Choroid plexus epithelial cell (primary cell): Measurements from ENCODE around the gene CKAP5.
"Not testable (repeated sequence)": the region's sequence is repeated elsewhere in the genome, so short reads cannot be mapped to it uniquely, and the experiment has no call there.

Experiments
- DNase-seq: peaks from one replicate; pipeline ENCODE4 v3.0.0-alpha.2; 2010; ENCODE audit warnings: low read depth
- H3K4me3 ChIP-seq: 2 replicates; pipeline ENCODE4 v1.5.1; 2011; ENCODE audit warnings: low read depth, mild to moderate bottlenecking, control low read depth, low read length, moderate library complexity
- TF ChIP-seq, protein P1 (sequence below): conservative IDR thresholded peaks from 2 replicates; pipeline ENCODE4 v1.5.1; 2011; ENCODE audit warnings: low read depth, mild to moderate bottlenecking, control low read depth, inconsistent platforms, low read length, moderate library complexity

The CKAP5 gene

DNA sequence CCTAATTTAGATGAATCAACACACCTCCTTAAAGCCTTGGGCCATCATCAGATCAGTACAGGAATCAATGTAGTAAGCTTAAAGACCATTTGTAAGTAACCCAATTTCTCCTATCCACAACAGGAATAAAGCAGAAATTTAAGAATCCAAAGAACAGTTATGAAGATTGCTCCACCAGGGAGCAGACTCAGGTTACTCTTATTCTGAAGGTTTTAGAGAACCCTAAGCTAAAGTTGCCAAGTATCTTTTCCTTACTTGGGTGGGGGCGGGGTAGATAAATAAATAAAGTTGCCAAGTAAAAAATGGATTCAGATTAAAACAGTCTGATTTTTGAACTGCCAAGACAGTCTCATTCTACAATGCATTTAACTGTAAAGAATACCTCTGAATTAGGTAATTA, 18.1 kb downstream of the CKAP5 start:
- TF ChIP-seq, protein P1, sequence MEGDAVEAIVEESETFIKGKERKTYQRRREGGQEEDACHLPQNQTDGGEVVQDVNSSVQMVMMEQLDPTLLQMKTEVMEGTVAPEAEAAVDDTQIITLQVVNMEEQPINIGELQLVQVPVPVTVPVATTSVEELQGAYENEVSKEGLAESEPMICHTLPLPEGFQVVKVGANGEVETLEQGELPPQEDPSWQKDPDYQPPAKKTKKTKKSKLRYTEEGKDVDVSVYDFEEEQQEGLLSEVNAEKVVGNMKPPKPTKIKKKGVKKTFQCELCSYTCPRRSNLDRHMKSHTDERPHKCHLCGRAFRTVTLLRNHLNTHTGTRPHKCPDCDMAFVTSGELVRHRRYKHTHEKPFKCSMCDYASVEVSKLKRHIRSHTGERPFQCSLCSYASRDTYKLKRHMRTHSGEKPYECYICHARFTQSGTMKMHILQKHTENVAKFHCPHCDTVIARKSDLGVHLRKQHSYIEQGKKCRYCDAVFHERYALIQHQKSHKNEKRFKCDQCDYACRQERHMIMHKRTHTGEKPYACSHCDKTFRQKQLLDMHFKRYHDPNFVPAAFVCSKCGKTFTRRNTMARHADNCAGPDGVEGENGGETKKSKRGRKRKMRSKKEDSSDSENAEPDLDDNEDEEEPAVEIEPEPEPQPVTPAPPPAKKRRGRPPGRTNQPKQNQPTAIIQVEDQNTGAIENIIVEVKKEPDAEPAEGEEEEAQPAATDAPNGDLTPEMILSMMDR, result no peak
- DNase-seq, result peak; percentile 53
- no peak overlapping the region for H3K4me3 ChIP-seq

DNA sequence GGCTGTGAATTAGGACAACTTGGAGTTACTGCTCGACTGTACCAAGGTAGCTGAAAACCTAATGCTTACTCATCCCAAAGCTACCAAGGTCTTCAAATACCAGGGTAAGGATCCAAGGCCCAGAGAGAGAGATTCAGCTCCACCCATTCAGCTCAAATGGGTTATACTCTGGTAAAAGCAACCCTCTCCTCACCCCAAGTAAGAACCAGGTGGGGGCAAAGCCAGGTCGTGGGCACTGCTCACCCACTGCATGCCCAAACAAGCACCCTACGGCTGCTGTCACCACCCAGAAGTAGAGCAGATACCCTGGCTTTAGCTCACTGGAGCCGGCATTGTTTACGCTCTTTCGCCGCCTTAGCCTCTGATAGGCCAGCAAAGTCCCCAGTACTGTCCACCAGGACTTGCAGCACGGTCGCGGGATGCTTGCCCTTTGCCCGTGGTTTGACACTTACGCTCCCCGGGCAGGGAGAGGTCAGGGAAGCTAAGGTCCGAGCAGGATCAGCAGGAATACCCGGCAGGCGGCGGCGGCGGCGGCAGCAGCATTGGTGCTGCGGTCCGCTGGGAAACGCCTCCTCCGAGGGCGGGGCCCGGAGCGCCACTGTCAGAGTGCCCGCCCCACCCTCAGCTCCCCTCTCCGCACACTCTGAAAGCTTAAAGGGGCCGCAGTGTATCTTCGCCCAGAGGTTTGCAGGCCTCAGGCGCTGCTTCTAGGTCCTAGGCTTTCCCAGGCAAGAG, 19.6 kb downstream of the CKAP5 start:
- TF ChIP-seq, protein P1, result no peak
- peak overlapping the region; percentile 80 for H3K4me3 ChIP-seq
- DNase-seq, result peak; percentile 81

DNA sequence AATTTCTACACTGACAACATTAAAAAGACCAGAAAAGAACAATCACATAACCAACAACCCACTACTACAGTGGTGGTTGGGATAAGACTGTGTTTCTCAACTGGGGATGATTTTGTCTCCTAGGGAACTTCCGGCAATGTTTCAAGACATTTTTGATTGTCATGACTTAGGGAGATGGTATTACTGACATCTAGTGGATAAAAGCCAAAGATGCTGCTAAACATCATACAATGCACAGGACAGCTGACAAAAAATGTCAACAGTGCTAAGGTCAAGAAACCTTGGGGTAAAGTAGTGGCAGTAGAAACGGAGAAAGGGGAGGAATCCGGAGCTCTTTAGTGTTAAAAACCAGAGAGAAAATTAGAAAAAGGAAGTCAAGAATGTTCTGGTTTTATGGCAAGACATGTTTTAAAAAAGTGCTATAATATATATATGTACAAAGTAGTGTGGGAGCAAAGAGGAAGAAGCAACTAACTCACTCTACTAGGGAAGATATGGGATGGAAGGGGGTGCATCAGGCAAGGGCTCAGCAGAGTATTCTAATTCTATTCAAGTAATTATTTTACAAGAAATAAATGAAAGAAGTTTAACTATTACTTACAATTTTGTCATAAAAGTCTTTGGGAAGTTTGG, 37.2 kb downstream of the CKAP5 start:
- peak; percentile 78 for DNase-seq
- TF ChIP-seq, protein P1, result peak; percentile 51

DNA sequence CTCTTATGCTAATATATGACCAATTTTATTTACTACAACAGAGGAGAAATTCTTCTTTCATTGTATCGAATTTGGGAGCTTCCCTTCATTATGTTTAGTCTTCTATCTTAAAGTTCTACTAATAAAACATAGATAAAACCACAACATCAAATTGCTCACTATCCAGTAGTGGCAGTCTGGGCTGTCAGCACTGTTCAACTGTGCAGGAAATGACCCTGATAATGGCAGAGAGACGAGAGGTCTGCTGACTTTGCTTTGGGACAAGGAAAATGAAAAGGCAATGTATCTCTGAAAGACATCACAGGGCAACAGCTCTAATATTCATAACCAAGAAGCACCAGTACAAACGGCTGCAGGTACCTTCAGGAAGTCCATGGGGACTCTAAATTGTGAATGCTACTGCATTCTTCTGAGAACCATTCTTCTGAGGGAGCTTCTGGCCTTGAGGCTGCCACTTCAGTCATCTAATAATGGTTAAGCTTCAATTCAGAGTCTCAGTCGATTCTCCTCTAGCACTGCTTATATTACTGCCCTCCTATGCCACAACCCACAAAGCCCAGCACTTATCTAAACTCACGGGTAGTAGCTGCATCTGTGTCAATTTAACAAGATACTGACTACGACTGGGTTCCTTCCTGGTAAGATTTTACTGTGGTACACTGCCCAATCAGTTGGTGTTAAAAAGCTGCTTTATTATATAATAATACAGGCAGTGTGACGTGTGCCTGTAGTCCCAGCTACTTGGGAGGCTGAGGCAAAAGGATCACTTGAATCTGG, 44.2 kb downstream of the CKAP5 start:
- TF ChIP-seq, protein P1, result no peak
- no peak for DNase-seq
- no peak overlapping the region for H3K4me3 ChIP-seq

More for the DNA sequence above, 37.2 kb downstream of the CKAP5 start:
- H3K4me3 ChIP-seq, result no peak overlapping the region

DNA sequence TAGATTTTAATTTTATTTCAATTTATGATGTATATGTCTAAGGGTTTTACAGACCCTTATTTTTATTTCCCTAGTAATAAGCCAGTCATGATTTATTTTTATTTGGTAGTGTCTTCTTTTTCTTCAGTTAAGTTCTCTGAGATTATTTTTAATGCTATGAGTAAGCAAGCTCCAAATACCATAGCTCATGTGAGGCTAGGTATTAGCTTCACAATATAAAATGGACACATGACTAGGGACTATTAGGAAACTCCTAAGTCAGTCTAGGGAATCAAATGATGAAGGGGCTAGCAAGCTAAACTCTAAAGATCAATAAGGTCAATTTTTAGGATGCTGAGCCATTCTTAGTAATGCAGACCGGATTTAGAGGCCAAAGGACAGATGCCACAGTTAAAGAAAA, 45.9 kb downstream of the CKAP5 start:
- TF ChIP-seq, protein P1, result no peak
- peak; percentile 60 for DNase-seq
- H3K4me3 ChIP-seq, result no peak overlapping the region

DNA sequence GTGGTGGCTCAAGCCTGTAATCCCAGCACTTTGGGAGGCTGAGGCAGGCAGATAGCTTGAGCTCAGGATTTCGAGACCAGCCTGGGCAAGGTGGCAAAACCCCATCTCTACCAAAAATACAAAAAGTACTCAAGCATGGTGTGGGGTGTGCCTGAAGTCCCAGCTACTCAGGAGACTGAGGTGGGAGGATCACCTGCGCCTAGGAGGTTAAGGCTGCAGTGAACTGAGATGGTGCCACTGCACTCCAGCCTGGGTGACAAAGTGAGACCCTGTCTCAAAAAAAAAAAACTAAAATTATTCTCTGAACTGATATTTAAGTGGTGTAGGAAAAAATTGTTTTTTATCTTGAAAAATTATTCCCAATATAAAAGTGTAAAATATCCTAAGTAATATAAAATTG, 46.4 kb downstream of the CKAP5 start:
- not testable (repeated sequence) for H3K4me3 ChIP-seq, DNase-seq

DNA sequence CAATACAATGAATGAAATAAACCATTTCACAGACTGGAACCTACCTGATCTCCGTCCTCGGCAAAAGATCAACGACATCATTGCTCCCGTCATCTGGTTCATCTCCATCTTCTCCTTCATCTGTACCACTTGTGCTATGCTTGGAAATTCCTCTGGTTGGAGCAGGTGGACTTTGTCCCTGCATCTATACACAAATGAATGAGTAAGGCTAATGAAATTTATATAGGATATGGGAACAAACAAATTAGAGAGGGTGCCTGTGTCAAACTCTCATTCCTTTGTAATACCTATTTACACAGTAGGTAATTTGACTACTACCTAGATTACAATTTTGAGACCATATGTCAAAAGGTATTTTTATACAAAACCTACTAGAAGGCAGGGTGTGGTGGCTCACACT, 67.7 kb downstream of the CKAP5 start:
- H3K4me3 ChIP-seq, result no peak overlapping the region
- no peak for DNase-seq
- TF ChIP-seq, protein P1, result no peak
